ENCODE data around the gene CELSR1.

CELSR1 gene

GRCh38 chr22:46575911-46576555, 38.6 kb upstream of the CELSR1 start:
- no peak for FAIRE-seq

DNA sequence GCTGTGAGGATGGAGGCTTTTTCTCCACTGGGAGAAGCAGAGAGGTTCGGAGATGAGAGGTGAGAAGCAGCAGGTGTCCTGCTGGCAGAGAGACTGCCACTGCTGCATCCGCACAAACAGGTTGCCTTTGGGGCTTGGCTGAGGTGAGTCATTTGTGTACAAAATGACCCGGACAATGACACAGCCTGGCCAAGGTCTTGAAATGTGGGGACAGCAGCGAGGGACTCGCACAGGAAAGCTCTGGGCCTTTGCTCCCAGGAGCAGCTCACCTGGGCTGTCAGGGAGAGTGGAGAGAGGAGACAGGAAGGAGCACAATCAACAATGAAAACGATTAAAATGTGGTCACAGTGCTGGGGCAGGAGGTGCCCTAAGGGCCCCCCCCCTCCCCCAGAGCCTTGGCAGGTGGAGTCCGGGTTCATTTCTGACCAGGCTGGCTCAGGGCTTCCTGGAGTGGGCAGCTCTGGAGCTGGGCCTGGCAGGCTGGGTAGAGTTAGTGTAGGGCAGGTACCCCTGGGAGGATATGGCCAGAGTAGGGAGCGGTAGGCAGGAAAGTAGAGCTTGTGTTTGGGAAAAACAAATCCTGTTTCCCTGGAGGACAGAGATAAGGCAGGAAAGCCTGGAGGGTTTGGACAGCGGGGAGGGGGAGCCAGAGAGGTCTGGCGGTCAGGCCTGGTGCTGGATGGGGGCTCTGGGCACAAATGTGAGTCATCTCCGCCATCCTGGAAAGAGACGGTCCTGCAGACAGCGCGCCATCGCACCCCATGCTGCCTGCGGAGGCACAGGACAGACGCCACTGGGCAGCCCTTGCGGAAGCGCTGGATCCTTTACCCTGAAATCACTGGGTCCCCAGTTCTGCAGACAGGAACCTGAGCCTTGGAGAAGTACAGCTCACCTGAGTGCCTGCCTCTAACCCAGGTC, 37.8 kb upstream of the CELSR1 start:
- no peak for FAIRE-seq

- FAIRE-seq, result no peak
Measured at GRCh38 chr22:46574438-46574992, 37.1 kb upstream of the CELSR1 start.

GRCh38 chr22:46573781-46574437, 36.5 kb upstream of the CELSR1 start:
- FAIRE-seq, result no peak

GRCh38 chr22:46572911-46573780, 35.7 kb upstream of the CELSR1 start:
- no peak for FAIRE-seq

DNA sequence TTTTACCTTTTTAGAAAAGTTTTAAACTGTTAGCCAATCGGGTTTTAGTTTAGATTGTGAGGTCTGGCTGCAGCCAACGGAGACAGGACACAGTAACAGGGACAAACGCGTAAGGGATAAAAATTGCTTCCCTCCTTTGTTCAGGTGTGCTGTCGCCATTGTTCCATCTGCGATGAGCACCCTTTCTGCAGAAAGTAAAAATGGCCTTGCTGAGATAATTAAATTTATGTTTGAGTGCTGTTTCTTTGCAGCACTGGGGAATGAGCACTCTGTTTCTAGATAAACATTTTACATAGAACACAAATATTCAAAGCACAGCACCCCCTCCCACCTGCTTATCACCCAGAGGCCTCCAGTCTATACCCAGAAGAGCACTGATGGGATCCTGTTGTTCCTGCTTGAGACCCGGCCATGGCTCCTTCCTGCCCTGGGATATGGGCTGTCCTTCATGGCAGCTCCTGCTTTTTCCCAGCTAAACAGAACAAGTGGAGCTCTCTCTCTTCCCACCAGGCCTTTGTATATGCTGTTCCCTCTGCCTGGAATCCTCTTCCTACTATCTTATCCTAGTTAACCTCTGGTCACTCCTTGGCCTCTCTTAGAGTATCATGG, 34.3 kb upstream of the CELSR1 start:
- FAIRE-seq, result no peak

DNA sequence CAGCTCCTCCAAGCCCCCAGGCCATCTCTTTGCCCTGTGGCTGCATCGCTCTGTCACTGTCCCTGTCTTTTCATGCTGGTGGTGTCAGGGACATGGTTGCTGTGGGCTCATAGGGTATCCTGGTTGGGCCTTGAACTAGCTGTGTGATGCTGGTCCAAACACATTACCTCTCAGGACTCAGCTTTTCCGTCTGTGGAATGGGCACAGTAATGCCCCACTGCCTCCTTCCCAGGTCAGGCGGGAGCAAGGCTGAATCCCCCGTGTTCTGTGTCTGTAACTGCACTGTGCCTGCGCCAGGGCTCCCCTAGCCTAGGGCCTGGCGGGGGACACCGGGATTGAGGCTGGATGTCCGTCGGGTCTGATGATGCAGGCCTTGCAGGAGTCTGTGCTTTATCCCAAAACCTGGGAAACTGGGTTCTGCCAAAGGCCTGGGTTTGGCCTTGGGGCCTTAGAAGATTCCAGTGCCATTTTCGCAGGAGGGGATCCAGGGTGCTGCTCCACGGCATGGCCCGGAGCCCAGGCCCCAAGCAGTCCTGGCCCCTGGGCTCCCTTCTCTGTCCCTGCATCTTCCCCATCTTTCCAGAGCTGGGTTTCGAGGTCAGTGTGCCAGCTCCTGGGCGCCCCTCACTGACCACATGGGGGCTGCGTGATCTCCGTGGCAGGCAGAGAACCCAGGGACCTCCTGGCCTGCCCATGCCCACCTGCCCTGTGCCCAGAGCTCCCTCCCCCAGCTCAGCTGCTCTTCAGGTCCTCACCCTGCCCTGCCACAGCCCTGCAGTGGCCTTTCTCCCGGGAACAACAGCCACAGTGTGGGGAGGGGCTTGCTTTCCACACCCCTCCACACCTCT, 32.7 kb upstream of the CELSR1 start:
- no peak for FAIRE-seq

GRCh38 chr22:46569055-46569847, 31.8 kb upstream of the CELSR1 start:
- no peak for FAIRE-seq

DNA sequence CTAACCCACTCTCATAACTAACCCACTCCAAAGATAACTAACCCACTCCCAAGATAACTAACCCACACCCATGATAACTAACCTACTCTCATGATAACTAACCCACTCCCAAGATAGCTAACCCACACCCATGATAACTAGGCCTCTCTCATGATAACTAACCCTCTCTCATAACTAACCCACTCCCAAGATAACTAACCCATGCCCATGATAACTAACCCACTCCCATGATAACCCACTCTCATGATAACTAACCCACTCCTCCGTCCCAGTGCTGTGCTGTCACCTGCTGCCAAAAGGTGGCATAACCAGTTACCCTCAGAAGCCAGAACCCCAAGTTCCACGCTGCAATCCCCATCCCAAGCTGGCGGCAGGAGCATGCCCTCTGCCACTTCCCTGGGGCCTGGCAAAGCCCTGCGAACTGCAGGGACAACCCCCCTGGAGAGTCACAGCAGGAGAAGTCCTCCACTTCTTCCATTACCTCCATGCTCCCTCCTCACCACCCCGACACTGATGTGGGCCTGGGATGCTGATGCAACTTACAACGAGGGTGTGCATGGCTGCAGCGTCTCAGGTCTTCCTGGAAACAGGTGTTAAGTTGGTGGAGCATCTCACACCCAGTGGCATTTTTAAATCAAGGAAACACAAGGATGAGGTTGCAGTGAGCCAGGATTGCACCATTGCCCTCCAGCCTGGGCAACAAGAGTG, 30.8 kb upstream of the CELSR1 start:
- no peak for FAIRE-seq

DNA sequence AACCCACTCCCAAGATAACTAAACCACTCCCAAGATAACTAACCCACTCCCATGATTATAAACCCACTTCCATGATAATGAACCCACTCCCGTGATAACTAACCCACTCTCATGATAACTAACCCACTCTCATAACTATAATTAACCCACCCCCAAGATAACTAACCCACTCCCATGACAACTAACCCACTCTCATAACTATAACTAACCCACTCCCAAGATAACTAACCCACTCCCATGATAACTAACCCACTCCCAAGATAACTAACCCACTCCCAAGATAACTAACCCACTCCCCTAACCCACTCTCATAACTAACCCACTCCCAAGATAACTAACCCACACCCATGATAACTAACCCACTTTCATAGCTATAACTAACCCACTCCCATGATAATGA, 30.1 kb upstream of the CELSR1 start:
- FAIRE-seq, result no peak

GRCh38 chr22:46564084-46564714, 26.8 kb upstream of the CELSR1 start:
- no peak for FAIRE-seq

DNA sequence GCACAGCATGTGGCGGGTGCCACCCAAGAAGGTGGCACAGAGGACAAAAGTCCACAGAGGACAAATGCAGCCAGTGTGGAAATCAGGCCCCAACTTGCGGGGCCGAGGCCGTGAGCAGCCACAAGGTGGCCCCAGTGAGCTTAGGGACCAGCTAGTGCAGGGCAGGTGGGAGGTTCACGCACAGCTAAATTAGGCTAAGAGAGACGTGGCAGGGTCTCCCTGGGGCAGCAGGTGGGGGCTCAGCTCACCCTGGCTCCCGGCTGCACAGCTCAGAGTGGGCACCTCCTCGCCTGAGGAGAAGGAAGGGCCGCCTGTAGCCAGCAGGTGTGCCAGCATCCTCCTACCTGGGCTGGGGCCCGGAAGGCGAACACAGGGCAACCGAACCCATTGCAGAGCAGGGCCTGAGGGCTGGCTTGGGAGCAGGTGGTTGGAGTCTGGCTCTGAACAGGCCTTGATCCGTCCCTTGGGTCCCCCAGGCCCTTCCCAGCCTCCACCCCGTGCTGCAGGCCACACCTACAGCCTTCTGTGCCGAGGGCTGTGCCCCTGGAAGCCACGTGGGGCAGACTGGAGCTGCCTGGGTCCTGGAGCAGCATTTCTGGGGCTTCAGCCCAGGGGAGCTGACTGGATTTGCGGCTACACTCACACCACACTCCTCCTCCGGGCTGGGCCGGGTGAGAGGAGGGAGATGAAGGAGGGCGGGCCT, 26.1 kb upstream of the CELSR1 start:
- FAIRE-seq, result no peak

DNA sequence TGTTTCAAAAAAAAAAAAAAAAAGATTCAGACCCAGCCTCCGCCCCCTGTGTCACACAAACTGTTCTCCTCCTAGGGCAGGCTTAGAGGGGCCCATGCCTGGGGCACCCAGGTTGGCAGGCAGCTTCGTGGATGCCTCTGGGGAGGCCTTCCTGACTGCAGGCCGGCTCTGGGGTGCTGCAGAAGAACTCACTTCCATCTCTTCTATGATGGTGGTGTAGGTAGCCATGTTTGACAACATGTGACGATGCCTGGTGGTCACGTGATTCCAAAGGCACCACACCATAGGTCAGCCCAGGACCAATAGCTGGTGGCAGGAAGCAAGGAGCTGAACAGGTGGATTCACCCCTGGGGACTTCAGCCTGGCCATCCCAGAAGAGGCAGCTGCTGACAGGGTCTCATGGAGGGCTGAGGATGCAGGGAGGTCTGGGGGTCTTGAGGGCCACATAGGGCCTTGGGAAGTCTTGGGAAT, 24.1 kb upstream of the CELSR1 start:
- no peak for FAIRE-seq

DNA sequence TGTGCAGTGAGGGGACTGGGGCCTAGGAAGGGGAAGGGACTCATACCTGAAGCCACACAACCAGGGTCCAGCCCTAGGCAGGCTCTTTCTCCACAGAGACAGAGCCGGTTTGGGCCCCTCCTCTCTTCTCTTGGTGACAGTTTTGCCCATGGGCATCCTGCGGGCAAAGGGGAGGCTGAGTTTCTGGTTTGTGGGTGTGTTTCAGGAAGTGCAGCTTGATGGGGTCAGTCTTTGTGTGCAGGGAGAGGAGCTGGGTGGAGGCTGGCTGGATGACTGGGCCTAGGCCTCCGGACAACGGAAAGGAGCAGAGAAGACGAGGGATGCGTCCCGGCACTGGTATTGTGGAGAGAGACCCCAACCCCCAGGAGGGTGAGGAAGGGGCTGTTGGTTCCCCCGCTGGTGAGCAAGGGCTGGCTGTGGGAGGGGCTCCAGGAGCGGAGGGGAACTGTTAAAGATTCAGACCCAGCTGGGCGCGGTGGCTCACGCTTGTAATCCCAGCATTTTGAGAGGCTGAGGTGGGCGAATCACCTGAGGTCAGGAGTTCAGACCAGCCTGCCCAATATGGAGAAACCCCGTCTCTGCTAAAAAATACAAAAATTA, 23.4 kb upstream of the CELSR1 start:
- no peak for FAIRE-seq

DNA sequence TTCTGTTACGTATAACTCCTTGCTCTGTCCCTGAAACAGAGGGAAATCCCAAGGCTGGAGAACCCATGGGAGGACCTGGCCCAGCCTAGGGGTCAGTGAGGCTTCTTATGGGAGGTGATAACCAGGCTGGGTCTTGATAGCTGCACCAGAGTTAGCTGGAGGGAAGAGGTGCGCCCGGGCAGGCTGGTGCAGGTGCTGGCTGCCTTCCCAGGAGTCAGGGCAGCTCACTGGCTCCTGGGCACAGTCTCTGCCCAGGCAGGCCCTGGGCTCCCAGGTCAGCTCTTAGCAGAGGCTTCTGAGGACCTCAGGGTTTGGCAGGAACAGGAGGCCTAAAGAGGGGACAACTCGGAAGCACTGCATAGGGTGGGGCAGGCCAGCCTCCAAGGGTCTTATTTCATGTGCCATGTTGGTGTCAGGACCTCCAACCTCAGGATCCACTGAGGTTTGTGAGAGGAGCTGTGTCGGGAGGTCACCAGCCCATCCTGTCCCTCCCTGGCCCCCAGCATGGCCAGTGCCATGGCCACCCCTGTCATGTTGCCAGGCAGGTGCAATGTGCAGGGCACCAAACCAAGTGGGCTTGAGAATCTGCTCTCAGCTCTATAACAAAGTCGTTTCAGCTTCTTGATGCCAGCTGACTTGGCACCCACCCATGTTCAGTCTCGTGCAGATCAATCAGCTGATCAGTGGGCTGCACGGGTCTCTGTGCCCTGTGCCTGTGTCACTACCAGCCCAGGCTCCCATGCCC, 20.5 kb upstream of the CELSR1 start:
- FAIRE-seq, result no peak

DNA sequence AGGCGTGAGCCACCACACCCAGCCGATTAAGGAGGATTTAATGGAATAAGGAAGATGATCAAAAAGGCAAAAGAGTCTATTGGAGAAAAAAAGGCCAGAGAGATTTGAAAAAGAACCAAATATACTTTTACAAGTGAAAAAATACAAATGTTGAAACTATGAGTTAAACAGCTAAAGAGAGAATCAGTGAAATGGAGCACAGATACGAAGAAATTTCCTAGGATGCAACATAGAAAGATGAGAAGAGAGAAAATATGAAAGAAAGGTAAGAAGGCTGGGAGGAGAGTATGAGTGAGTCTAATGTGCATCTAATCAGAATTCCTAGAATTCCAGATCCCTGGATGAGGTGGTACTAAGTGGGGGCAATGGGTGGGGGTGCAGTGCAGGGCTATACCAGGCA, 19.4 kb upstream of the CELSR1 start:
- no peak for FAIRE-seq

DNA sequence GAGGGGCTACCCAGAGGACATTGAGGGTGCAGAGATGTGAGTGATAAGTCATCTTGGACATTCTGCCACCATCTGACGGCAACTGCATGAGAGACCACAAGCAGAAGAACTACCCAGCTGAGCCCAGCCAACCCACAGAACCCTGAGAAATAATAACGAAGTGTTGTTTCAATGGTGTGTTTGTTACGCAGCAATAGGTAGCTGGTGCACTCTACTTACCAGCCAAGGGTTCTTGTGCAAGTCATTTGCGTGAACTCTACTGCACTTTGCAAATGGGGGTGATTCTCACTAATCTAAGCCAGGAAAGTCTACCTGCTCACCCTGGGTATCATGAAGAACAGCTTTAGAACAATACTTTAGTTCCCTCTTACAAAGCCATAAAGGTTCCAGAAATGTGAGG, 15.8 kb upstream of the CELSR1 start:
- FAIRE-seq, result no peak

Data from islet of Langerhans (tissue), 1 donor.